ENCODE data around the gene ARAP1.

Gene ARAP1

DNA sequence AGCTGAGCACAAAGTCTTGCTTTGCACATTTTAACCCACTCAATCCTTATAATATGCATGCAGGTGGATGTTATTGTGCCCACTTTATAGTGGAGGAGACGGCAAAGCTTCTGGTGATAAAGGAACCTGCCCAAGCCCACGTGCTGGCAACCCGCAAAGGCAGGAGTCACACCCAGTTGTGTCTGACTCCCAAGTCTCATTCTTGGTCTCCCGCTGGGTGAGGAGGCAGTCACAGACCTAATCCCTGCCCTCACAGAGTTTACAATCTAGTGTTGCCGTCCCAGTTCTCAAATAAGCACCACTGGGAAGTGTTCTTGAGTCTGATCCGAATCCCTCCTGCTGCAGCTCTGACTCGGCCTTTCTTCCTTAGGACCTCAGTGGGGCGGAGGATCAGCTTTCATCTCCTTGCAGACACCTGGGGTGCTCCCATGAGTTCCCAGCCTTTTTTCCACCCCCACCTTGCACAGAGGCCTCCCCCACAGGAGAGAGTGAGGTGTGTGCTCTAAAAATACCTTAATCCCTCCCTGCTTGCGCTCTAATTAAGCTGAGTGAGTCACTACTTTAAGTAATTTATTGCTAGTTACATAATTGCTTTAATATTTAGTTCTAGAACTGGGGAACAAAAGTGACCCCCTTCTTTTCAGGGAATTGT is 93.1 kb downstream of the ARAP1 start:
- no peak for DNase-seq (ENCODE audit: low read depth)

DNA sequence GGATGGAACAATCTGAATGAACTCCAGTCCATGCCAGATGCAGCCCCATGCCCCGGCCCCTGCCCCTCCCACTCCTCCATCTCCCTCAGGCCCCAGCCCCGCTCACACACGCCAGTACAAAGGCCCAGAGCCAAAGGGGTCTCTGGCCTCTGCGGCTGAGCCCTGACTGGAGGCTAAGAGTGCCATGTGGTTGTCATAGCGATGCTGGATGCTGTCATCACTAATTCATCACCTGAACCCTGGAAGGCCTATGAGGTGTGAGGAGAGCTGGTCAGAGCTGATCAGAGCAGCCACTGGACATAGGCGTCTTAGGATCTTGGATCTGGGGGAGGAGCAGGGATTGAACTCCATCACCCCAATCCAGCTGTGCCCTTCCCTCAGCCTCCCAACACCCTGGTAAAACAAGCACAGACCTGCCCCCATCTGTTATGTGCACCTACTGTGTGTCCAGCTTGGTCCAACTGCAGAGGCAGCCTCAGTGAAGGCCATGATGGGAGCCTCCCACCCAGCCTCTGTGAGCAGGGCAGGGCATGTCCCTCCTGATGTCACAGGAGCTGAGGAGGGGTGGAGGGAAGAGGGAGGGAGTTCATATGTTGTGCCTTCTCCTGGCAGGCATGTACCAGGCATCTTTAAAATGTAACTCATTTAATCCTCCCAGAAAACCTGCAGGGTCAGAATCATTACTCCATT is 94.7 kb downstream of the ARAP1 start:
- no peak for DNase-seq (ENCODE audit: low read depth)

DNA sequence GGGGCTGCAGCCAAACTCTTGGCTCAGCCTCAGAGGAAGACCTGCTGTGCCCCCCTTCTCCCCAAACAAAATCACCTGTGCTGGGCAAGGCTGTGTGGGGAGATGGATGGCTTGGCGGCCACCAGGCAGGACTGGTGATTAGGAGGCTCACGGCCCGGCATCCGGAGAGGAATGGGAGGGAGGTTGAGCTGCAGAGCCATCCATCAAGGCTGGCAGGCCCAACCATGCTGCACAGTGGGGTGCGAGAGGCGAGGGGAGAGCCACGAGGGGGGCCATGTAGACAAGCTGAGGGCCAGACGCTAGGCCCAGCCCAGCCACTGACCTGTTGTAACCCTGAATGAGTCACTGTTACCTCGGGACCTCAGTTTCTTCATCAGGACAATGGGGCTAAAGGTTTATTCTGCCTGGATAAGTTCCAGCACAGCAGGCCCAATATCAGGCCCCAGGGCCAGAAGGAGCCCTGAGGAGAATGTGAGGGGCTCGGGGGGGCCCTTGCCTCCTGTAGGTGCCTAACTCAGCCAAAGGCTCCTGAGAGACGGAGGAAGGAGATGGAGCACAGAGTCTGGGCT is 96.2 kb downstream of the ARAP1 start:
- DNase-seq (ENCODE audit: low read depth), result no peak

DNA sequence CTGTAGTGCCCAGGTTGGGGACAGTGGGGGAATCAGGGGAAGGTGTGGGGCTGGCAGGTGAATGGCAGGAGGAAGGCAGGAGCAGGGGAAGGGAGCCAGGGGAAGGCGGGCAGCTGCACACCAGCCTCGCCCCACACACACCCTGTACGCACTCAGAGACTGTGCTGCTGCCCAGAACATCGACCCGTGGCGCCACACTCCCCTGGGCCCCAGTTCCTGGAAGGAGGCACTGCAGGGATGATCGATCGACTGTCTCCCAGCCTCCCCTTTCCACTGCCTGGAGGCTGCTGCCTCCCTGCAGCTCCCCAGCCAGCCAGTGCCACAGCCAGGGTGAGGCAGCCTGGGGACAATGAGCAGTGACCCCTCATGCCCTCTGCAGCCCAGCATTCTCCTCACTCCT is 97.2 kb downstream of the ARAP1 start:
- DNase-seq (ENCODE audit: low read depth), result no peak

DNA sequence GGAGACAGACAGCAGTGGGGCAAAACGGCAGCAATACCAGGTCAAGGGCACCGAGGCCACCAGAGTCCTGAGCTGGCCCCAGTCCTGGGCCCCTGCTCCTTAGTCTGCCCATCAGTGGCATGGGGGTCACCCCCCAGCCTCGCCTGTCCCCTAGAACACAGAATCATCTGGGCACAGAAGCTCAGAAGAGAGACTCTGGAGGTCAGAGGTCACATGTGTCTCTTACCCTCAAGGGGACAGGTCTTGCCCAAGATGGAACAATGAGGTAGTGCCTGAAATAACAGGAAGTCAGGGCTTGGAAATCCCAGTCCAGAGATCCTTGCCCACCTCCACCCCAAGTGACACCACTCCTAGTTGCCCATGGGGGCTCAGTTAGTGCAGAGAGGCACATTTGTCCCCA is 98.6 kb downstream of the ARAP1 start:
- no peak for DNase-seq (ENCODE audit: low read depth)

DNA sequence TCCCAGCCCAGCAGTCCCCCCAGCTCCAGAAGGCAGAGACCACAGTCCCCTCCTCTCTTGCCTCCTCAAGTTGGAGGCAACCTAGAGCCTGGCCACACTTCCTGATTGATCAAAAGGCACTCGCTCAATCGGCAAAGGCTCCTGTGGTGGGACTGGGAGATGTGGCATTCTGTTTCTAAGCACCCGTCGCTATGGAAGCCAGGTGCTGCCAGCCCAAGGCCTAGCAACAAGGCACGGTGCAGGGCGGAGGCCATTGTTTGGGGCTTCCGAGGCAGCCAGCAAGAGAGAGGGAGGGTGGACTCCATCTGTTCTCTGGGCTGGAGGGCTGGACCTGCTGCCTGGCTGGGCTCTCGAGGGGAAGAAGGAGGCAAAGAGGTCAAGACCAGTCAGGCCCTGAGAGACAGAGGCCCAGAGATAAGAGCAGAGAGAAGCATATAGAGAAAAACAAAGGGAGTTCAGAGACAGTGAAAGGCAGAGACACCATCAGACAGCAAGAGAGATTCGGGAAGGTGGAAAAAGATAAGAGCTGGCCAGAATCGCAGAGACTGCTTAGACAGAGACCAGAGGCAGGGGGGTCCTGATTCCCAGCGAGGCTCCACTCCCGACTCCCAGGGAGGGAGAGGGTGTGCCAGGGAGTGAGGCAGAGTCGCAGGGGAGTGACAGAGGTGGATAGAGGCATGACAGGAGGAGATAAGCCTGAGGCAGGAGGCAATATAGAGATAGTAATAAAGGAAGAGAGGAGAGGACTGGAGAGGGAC is 99.2 kb downstream of the ARAP1 start:
- no peak for DNase-seq (ENCODE audit: low read depth)

DNA sequence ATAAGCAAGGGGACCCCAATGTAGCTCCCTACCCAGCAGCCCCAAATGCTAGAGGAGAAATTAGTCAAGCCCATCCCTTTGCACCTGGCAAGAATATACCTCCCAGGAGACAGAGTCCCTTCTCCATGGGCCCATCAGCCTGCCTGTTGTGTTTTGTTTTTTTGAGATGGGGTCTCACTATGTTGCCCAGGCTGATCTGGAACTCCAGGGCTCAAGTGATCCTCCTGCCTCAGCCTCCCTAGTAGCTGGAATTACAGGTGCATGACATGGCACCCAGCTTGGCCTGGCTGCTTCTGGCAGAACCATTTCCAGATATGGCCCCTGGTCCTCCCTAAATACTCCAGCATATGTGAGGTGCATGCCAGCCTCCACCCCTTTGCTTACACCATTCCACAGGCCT is 100.1 kb downstream of the ARAP1 start:
- no peak for DNase-seq (ENCODE audit: low read depth)

DNA sequence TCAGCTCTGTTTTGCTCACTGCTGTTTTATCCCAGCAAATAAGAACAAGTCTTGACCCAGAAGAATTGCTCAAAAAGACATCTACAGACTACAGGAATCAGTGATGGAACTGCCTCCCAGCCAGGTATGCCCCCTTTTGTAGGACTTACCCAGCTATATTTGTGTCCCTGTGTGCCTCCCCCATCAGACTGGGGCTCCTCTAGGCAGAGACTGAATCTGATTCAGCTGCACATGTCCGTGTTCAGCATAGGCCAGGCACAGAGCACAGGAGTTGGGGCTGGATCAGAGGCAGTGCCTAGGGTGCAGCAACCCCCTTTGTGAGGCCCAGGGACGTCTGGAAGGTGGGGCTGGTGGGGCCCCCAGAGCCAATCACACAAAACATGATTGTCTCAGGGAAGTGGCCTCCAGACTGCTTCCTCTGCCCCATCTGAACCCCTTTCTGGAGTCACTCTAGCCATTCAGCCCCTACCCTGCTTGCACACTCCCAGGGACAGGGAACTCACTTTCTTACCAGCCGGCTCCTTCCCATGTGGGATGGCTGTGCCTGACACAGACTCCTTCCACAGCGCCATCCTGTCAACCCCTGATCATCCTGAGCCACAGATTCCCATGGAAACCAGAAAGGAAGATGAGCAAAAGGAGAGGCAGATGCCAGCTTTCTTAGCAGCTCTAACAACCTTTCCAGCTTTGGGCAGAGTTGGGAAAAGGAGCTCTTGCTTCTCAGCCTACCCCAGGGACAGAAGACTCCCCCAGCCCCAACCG is 102.8 kb downstream of the ARAP1 start:
- no peak for DNase-seq (ENCODE audit: low read depth)

DNA sequence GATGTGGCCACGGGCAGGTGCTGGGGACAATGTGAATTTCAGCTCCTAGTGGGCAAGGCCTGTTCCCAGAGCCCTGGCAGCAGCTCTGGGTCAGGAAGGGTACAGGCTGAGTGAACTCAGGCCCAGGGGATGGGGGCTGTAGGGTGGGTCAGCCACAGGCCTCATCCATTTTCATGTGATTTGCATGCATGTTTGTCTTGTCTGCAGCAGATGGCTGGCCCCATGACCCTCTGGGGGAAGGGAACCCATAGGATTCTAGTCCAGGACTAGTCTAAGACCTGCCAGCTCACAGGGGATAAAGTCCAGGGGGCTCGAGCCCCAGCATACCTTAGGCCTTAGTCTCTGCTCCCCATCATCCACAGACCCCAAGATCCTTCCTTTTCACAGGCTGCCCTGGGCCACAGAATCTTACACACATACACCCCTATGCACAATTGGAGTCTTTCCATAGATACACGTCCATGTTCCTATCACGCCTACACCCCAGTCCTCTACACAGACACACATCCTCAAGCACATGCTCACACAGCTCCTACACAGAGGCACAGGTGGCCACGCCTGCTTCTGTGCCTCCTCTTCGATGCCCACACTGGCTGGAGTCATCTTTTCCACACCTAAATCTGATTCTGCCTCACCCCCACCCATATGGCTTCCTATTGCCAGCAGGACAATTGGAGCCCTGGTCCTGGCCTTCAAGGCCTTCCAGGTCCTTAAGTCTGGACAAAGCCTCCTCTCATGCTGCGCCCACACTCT is 103.6 kb downstream of the ARAP1 start:
- DNase-seq (ENCODE audit: low read depth), result no peak

DNA sequence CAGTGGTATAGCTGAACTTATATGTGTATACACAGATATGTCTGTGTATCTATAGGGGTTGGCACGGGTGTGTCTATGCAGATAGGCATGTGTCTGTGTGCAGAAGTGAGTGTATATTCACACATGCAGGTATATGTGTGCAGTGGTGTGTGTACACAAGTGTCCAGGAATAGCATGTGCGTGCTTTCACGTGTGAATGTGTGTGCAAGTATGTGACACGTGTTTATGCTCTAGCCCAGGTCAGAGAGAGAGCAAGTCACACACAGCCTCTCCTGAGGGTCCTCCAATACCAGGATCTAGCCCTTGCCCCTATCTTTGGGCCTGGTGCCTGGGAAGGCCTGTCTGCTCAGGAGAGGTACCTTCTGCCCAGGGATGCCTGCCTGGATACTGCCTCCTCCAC is 104.3 kb downstream of the ARAP1 start:
- DNase-seq (ENCODE audit: low read depth), result no peak

DNA sequence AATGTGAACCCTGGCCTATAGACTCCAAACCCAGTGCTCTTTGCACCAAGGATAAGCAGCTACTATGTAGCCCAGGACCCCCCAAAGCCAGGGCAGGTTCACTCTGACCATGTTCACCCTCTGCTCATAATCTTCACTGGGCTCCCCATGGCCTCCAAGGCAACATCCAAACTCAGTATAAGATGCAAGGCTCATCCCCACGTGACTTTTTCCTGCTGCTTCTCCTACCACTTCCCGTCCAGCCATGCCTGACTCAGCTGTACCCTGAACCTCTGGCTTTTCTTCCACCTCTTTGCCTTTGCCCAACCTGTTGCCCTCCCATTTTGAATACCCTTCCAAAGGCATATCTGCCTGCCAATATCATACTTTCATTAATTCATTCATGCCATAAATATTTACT is 105.7 kb downstream of the ARAP1 start:
- no peak for DNase-seq (ENCODE audit: low read depth)

DNA sequence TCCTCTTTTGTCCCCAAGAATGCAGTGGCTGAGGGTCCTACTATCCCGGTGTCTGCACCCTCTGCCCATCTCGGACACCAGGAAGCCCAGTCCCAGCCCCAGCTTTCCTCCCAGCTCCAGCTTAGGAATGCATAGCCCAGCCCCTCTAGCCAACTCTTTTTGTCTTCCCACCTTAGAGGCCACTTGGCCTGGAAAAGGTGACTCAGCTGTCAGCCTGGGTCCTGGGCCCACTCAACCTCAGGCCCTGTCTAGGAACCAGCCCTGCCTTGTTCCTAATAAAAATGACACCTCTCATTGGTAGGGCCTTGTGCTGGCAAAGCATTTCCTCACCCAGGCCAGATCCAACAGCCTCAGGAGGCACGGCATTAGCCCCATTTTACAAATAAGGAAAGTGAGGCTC is 106.2 kb downstream of the ARAP1 start:
- DNase-seq (ENCODE audit: low read depth), result no peak

DNA sequence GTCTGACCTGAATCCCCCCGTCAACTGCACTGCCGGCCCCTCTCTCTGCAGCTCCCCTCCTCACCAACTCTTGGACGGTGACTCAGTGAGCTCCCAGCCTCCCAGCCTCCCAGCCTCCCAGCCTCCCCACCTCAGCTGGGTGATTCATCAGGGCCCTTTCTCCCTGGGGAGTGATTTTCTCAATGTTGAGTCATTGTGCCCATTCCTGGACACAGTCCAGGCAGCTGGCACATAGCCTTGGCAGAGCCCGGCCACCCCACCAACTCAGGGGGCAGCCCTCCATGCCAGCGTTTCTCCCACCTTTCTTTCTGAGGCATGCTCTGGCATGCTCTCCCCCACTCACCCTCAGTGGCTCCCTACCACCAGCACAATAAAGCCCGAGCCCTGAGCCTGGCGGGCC is 108.7 kb downstream of the ARAP1 start:
- DNase-seq (ENCODE audit: low read depth), result no peak

DNA sequence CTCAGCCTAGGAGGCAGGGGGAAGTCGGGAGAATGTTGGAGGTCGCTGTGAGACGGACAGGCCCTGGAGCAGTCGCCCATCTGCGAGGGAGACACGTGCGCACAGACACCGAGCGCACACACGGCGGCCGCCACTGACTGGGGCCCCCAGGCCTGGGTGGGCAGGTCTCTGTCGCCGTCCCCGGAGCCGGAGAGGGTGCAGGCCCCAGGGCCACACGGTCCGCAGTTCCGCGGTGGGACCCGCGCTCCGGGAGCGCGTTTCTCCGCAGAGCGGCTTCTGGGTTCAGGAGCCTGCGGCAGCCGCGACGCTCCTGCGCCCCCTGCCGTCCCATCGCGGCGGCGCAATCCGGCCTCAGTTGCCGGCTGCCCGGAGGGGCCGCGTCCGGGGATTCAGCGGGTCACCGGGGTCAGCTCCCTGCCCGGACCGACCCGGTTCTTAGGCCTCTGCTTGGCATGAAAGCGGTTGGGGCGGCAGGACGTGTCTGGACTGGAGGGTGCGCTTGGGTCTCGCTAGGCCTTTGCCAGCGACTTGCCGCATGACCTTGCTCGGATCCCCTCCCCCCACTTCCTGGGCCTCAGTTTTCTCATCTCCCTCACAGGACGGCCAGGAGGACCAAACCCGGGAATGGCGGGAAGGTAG is 109.2 kb downstream of the ARAP1 start:
- no peak for DNase-seq (ENCODE audit: low read depth)

DNA sequence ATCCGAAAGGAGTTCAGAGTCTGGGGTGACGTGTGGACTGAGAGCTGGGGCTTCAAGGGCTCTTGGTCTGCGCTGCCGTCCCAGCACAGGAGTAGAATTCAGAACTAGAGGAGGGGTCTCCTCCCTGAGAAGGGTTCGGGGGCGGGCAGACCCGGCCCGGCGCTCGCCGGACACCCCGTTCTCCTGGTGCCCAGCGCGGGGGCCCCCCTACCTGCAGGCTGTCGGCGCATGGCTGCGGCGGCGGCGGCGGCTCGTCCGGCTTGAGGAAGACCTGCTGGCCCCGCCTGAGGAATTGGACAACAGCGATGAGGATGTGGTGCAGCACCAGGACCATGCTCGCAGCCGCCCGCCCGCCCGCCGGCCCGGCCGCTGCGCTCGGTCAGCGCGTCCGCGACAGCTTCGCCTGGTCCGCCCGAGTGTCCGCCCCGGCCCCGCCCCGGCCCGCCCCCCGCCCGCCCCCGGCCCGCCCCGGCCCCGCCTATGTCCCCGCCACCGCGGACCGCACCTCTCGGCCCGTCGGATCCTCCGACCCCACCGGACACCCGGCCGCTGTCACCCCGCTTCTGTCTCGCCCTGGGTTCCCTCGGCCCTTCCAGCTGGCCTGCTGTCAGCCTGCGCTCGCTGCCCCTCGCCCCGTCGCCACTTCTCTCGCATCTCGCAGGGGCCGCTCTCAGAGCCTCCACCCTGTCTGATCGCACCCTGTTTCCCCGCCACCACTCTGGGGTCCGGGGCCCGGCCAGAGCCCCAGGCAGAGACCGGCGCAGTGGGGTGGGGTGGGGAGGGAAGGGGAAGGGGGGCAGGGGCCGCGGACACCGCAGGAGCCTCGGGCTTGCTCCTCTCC is 109.9 kb downstream of the ARAP1 start:
- no peak for DNase-seq (ENCODE audit: low read depth)

DNA sequence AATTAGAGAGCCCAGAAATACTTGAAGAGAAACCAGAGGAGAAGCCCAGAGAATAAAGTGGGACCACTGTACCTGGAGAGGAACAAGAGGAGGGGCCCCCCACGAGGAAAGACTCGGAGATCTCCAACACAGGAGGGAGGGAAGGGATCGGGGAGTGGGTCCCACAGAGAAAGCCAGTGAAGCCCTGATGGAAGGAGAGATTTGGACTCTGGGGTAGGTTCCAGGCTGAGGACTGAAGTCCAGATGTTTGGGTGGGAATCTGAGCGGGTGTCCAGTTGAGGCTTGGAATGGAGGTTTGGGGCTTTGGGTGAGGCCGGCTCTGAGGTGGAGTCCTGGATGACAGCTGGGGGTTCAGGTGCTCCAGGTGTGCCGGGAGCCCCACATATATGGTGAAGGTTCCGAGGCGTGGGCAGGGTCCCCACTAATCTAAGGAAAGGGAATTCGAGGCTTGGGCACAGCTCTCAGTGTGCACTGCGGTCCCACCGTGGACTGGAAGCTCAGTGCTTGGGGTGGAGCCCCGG is 110.6 kb downstream of the ARAP1 start:
- no peak for DNase-seq (ENCODE audit: low read depth)

DNA sequence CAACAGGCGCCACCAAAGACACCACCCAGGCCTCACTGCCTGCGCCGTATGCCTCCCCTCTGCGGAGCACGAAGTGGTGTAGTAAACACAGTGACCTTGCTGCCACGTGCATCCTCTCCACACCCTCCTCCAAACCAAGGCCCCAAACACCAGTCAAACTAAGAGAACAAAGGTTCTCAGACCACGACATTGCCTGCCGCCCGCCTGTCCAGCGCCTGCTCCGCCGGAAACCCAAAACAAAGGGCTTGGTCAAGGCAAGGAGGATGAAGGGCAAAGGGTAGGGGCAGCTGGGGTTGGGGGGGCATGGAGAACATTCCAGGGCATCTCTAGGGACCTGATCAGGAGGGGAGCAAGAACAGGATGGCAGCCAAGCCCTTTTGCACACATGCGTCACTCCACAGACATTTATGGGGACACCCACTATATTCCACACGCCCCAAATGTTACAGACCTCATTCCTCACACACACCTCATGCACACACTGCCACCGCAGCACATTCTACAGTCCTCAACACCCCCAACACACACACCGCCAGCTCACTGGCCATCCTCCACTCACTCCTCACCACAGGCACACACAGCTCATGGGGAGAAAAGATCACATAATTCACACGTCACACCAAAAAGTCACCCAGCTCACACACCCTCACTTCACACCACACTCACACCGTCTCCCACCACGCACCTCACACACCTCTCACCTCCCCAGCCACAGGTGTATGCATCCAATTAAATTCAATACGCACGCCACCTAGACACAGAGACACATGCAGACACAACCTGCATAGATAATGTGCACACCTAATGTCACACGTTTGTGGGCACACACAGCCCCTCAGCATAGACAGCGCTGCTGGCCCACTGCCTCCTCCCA is 112.5 kb downstream of the ARAP1 start:
- DNase-seq (ENCODE audit: low read depth), result no peak

DNA sequence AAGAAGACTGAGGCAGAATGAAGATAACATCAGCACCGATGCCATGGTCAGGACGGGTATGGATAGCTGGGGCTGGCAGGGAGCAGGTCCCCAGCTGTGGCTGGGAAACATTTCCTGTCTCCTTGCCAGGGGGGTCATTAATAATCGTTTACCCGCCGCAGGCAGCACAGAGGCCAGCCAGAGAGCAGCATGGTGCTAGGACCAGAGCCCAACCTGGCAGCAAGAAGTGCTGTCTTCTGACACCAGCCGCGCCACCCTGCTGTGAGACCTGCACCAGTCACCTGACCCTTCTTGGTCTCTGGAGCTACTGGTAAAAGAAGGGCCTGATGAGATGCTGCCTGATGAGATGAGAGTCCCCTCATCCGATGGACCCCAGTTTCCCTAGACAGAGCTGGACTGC is 114.3 kb downstream of the ARAP1 start:
- DNase-seq (ENCODE audit: low read depth), result no peak

DNA sequence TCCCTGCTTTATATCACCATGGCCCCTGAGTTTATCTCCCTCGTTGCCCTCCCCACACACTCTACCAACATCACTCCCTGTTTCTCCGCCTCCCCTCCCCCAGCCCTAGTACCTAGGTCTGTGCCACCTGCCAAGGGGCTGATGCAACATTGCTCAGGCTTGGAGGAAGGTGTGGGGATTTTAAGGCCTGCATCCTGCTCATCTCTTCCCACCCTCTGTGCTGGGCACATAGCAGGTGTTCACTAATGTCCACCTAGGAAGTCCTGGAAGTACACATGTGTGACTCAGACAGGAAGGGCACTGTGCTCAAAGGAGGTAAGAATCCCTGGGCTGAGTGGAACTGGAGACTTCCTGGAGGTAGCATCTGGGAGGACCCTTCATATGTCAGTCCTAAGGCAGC is 115.0 kb downstream of the ARAP1 start:
- DNase-seq (ENCODE audit: low read depth), result no peak
